ENCODE data around the gene FAM120A. TPM values are rescaled to one million over a fixed set of nuclear protein-coding genes. Genes with fewer than 3 reads are reported as not detected.

Gene FAM120A
- total and polyA plus RNA-seq, 2 of the 13 experiments (the other 11 are each of a cell fraction or from before 2014, with no cell fraction given): 41.3 to 44.4 TPM

DNA sequence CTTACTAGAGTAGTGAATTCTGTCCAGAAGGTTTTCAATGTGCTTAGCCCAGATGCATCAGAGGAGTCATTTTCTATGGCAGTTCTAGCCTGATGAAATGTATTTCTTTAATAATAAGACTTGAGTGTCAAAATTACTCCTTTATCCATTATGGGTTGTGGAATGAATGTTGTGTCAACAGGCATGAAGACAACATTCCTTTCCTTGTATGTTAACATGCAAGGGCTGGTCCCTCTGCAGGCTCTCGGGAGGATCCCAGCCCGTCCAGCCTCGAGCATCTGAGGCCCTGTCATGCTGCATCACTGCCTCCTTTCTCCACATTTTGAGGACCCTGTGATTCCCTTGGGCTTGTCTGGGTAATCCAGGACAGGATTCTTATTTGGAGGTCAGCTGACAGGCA lies 44.8 kb downstream of the FAM120A start:
- Histone ChIP-seq H3K4me1 (ENCODE audit: insufficient read depth, low read length) (0 out of 2 replicates have a peak, but pooled peaks cover 8% of the 10 kb centered on the region), H3K4me3 (replicated peaks in 1 of 3; ENCODE audit: insufficient read depth in 1 of 3, low read depth in 2 of 3, low read length in 3 of 3) (no peak overlapping the region), H4K20me1 (ENCODE audit: insufficient read depth, low read length) (no peaks in the 10 kb centered on the region), H3K4me2 (ENCODE audit: low read depth, low read length) (no peak overlapping the region), H3K79me2 (ENCODE audit: insufficient read depth, low read length) (peaks cover 5% of the 10 kb centered on the region), H3K27ac (ENCODE audit: extremely low read length, insufficient read depth, low read length) (no peak overlapping the region), H3K9ac (ENCODE audit: insufficient read depth, low read depth, low read length) (no peak overlapping the region), H3K36me3 (replicated peaks in 1 of 2; ENCODE audit: control insufficient read depth in 1 of 2, insufficient read depth in 2 of 2, low read length in 2 of 2) (peaks cover 37 to 83% of the 10 kb centered on the region in 2 experiments), H3K9me3 (ENCODE audit: low read length) (no peaks in the 10 kb centered on the region), H2AFZ (ENCODE audit: low read length) (no peak overlapping the region), H3K27me3 (ENCODE audit: control insufficient read depth in 1 of 2, insufficient read depth in 2 of 2, low read length in 2 of 2) (no peaks in the 10 kb centered on the region)
- ATAC-seq (no peak), DNase-seq (ENCODE audit: low spot score) (no peak), FAIRE-seq (no peak)
- intact Hi-C loops (cut with micrococcal nuclease; ENCODE audit: unreplicated experiment): no loop called here
- CTCF ChIA-PET (ENCODE audit: low intra/inter-chr PET ratio, low total read pairs): no interaction called here
- no TSS peak for BruUV-seq (replicated peaks)
- in situ Hi-C loops (cut with HindIII; ENCODE audit: extremely low pct_ligation_motif_present, low pct_unique_long_range_greater_than_20kb): no loop called here
- no peak for TF ChIP-seq SAP130 (CRISPR knock-in tag; IDR thresholded peaks at IDR 0.05; ENCODE audit: low read depth)
- no peak for TF ChIP-seq ARNTL (CRISPR knock-in tag; IDR thresholded peaks at IDR 0.05)
- TF ChIP-seq, protein P1, sequence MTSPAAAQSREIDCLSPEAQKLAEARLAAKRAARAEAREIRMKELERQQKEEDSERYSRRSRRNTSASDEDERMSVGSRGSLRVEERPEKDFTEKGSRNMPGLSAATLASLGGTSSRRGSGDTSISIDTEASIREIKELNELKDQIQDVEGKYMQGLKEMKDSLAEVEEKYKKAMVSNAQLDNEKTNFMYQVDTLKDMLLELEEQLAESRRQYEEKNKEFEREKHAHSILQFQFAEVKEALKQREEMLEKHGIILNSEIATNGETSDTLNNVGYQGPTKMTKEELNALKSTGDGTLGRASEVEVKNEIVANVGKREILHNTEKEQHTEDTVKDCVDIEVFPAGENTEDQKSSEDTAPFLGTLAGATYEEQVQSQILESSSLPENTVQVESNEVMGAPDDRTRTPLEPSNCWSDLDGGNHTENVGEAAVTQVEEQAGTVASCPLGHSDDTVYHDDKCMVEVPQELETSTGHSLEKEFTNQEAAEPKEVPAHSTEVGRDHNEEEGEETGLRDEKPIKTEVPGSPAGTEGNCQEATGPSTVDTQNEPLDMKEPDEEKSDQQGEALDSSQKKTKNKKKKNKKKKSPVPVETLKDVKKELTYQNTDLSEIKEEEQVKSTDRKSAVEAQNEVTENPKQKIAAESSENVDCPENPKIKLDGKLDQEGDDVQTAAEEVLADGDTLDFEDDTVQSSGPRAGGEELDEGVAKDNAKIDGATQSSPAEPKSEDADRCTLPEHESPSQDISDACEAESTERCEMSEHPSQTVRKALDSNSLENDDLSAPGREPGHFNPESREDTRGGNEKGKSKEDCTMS (CRISPR knock-in tag; conservative IDR thresholded peaks at IDR 0.05): no peak
- no peak for TF ChIP-seq ZNF224 (CRISPR knock-in tag; IDR thresholded peaks at IDR 0.05)
- TF ChIP-seq ZNF34 (CRISPR knock-in tag; IDR thresholded peaks at IDR 0.05; ENCODE audit: borderline replicate concordance): no peak
- no peak for TF ChIP-seq ZNF484 (CRISPR knock-in tag; IDR thresholded peaks at IDR 0.05; ENCODE audit: borderline replicate concordance, low read depth)
- no peak for TF ChIP-seq ZNF230 (CRISPR knock-in tag; IDR thresholded peaks at IDR 0.05)
- no peak for TF ChIP-seq HDAC2 (CRISPR knock-in tag; IDR thresholded peaks at IDR 0.05)
- TF ChIP-seq, protein P2, sequence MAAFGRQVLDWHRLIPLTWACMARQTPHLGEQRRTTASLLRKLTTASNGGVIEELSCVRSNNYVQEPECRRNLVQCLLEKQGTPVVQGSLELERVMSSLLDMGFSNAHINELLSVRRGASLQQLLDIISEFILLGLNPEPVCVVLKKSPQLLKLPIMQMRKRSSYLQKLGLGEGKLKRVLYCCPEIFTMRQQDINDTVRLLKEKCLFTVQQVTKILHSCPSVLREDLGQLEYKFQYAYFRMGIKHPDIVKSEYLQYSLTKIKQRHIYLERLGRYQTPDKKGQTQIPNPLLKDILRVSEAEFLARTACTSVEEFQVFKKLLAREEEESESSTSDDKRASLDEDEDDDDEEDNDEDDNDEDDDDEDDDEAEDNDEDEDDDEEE (CRISPR knock-in tag; IDR thresholded peaks at IDR 0.05): no peak
- TF ChIP-seq ZNF235 (CRISPR knock-in tag; IDR thresholded peaks at IDR 0.05; ENCODE audit: borderline replicate concordance): no peak
- 94% methylated on average over 3 of the region's 3 CpGs for WGBS (ENCODE audit: low lambda C conversion rate)
- POLR2A ChIA-PET: no interaction called here

All from HepG2 (cell line).